ENCODE data around the gene ERBB4.

Gene ERBB4

DNA sequence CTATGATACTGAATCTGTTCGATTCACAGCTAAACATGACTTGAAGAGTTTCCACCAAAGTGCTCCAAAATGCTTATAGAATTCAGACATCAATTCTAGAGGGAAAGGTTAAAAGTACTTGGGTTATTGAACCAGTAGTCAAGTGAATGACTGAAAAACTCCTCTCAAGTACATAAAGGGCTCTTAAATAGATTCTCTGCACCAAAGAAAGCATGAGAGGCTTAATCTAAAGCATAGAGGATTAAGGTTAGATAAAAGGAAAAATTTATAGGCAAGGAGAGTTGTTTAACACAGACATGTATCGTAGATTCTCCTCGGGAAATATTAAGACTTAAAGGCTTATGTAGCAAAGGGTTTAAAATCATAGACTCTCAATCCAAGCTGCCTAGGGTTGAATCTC, 701.4 kb downstream of the ERBB4 start:
- Histone ChIP-seq H3K36me3 (ENCODE audit: control insufficient read depth, insufficient read depth, low read length) (no peaks in the 10 kb centered on the region), H3K9me3 (ENCODE audit: control insufficient read depth, insufficient read depth, low read length) (no peaks in the 10 kb centered on the region), H3K4me1 (ENCODE audit: control insufficient read depth, insufficient read depth, low read length) (no peaks in the 10 kb centered on the region), H3K27ac (ENCODE audit: low read length) (no peak overlapping the region), H3K27me3 (ENCODE audit: control insufficient read depth, insufficient read depth, low read length) (no peaks in the 10 kb centered on the region), H3K4me3 (ENCODE audit: low read length) (no peak overlapping the region)
- no peak for DNase-seq (ENCODE audit: low read depth, low spot score)
- WGBS (ENCODE audit: insufficient coverage, insufficient read length), result no CpG with 5 or more reads among the region's 3 CpGs

GRCh38 chr2:211836409-211836808, 702.2 kb downstream of the ERBB4 start:
- Histone ChIP-seq H3K27ac (ENCODE audit: low read length) (no peak overlapping the region), H3K4me1 (ENCODE audit: control insufficient read depth, insufficient read depth, low read length) (no peaks in the 10 kb centered on the region), H3K36me3 (ENCODE audit: control insufficient read depth, insufficient read depth, low read length) (no peaks in the 10 kb centered on the region), H3K4me3 (ENCODE audit: low read length) (no peak overlapping the region), H3K27me3 (ENCODE audit: control insufficient read depth, insufficient read depth, low read length) (no peaks in the 10 kb centered on the region), H3K9me3 (ENCODE audit: control insufficient read depth, insufficient read depth, low read length) (no peaks in the 10 kb centered on the region)
- no peak for DNase-seq (ENCODE audit: low read depth, low spot score)
- WGBS (ENCODE audit: insufficient coverage, insufficient read length), result 100% methylated on average over 1 of the region's 3 CpGs

DNA sequence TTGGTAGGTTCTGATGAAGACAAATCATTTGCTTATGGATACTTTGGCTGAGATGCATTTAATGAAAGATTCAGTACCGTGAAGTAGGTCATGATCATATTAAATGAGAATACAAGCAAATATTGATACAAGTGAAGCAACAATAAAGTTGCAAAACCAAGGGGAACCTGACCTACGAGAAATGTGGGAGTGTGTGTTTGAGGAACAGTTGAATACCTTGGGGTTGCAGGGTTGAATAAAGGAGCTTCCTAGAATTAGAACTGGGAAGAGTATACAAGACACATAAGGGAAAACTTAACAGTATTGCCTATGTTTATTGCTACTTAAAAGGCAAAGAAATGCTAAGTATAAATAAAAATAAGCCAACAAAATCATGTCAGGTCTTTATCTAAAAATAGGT, 702.9 kb downstream of the ERBB4 start:
- no peak overlapping the region for H3K27ac ChIP-seq (ENCODE audit: low read length)
- H3K4me1 ChIP-seq (ENCODE audit: control insufficient read depth, insufficient read depth, low read length), result no peaks in the 10 kb centered on the region
- WGBS (ENCODE audit: insufficient coverage, insufficient read length), result no CpG with 5 or more reads among the region's 2 CpGs
- no peak overlapping the region for H3K4me3 ChIP-seq (ENCODE audit: low read length)
- no peaks in the 10 kb centered on the region for H3K27me3 ChIP-seq (ENCODE audit: control insufficient read depth, insufficient read depth, low read length)
- DNase-seq (ENCODE audit: low read depth, low spot score), result no peak
- H3K9me3 ChIP-seq (ENCODE audit: control insufficient read depth, insufficient read depth, low read length), result no peaks in the 10 kb centered on the region
- no peaks in the 10 kb centered on the region for H3K36me3 ChIP-seq (ENCODE audit: control insufficient read depth, insufficient read depth, low read length)

DNA sequence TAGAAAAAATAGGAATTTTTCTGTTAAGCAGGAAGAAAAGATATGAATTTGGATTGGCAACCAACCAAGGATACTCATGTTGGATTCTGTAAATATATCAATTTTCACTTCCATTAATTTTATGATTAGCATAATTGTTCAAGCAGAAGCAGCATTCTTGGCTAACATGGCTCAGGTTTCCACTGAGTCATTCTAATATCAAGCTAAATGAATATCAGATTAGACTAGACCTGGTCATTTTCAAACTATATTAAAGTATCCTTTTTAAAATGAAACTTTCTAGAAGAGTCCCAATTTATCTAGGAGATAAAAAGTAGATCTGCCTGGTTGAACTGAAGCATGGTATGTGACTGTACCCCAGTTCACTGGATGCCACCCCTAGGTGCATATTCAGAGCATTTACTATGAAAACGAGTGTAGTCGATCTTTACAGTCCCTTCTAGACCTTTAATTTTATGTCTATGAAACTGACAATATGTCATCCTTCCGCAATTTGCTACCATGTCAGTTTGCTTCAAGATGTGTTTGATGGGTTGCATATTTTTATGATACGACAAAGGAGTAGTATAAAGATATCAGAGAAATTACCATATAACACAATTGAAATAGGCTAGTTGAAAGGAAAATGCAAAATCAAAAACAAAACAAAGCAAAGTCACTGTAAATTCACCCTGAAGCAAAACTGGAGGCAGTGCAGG, 704.9 kb downstream of the ERBB4 start:
- no CpG with 5 or more reads among the region's 4 CpGs for WGBS (ENCODE audit: insufficient coverage, insufficient read length)
- no peak overlapping the region for H3K4me3 ChIP-seq (ENCODE audit: low read length)
- no peaks in the 10 kb centered on the region for H3K36me3 ChIP-seq (ENCODE audit: control insufficient read depth, insufficient read depth, low read length)
- H3K27me3 ChIP-seq (ENCODE audit: control insufficient read depth, insufficient read depth, low read length), result no peaks in the 10 kb centered on the region
- H3K9me3 ChIP-seq (ENCODE audit: control insufficient read depth, insufficient read depth, low read length), result no peaks in the 10 kb centered on the region
- H3K27ac ChIP-seq (ENCODE audit: low read length), result no peak overlapping the region
- no peak for DNase-seq (ENCODE audit: low read depth, low spot score)
- no peaks in the 10 kb centered on the region for H3K4me1 ChIP-seq (ENCODE audit: control insufficient read depth, insufficient read depth, low read length)

DNA sequence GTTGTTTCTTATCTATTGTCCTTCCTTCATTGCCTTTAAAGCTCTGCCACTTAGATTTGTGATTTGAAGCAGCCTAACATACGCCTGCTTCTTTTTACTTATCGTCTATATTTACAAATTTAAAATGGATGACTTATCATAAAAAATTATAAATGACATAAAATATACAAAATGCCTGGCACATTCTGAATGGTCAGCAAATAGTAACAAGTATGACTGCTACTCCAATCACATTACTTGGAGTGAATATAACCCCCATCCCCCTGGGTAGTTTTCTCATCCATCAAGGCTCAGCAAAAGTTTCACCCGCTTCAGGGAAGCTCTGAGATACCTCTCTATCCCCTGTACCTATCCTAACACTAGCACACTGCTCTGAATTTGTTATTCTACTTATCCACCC, 708.9 kb downstream of the ERBB4 start:
- Histone ChIP-seq H3K4me1 (ENCODE audit: control insufficient read depth, insufficient read depth, low read length) (no peaks in the 10 kb centered on the region), H3K27ac (ENCODE audit: low read length) (no peak overlapping the region), H3K4me3 (ENCODE audit: low read length) (no peak overlapping the region), H3K9me3 (ENCODE audit: control insufficient read depth, insufficient read depth, low read length) (no peaks in the 10 kb centered on the region), H3K27me3 (ENCODE audit: control insufficient read depth, insufficient read depth, low read length) (no peaks in the 10 kb centered on the region), H3K36me3 (ENCODE audit: control insufficient read depth, insufficient read depth, low read length) (no peaks in the 10 kb centered on the region)
- WGBS (ENCODE audit: insufficient coverage, insufficient read length), result no CpG with 5 or more reads among the region's 3 CpGs
- DNase-seq (ENCODE audit: low read depth, low spot score), result no peak

GRCh38 chr2:211823886-211824479, 714.6 kb downstream of the ERBB4 start:
- H3K4me1 ChIP-seq (ENCODE audit: control insufficient read depth, insufficient read depth, low read length), result no peaks in the 10 kb centered on the region
- H3K27ac ChIP-seq (ENCODE audit: low read length), result no peak overlapping the region
- no peak overlapping the region for H3K4me3 ChIP-seq (ENCODE audit: low read length)
- H3K27me3 ChIP-seq (ENCODE audit: control insufficient read depth, insufficient read depth, low read length), result no peaks in the 10 kb centered on the region
- H3K36me3 ChIP-seq (ENCODE audit: control insufficient read depth, insufficient read depth, low read length), result no peaks in the 10 kb centered on the region
- no peaks in the 10 kb centered on the region for H3K9me3 ChIP-seq (ENCODE audit: control insufficient read depth, insufficient read depth, low read length)
- WGBS (ENCODE audit: insufficient coverage, insufficient read length), result no CpG with 5 or more reads among the region's 7 CpGs
- no peak for DNase-seq (ENCODE audit: low read depth, low spot score)

DNA sequence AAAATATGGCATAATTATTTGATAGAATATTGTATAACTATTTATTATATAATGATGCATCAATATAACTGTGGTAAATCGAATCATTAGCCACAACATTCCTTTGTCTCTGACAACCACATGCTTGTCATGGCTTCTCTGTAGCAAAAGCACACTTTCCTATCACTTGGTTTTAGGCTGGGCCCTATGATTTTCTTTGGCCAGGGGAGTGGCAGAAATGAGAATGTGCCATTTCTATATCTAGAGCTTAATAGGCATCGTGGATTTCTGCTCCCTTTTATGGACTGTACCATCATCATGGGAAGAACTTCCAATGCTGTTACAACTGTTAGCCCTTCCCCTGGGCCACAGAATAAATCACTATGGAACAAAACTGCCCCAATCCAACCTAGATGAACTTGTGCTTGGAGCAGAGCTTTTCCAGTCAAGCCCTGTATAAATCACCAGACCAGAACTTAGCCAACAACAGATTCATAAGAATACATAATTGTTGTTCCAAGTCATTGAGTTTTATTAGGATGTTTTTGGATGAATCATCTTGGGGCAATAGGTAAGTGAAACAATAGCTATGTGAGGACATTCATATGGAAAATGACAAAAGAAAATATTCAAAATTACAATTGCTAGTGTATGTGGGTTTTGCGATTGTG, 715.8 kb downstream of the ERBB4 start:
- no peak for DNase-seq (ENCODE audit: low read depth, low spot score)
- Histone ChIP-seq H3K27me3 (ENCODE audit: control insufficient read depth, insufficient read depth, low read length) (no peaks in the 10 kb centered on the region), H3K36me3 (ENCODE audit: control insufficient read depth, insufficient read depth, low read length) (no peaks in the 10 kb centered on the region), H3K27ac (ENCODE audit: low read length) (no peak overlapping the region), H3K4me1 (ENCODE audit: control insufficient read depth, insufficient read depth, low read length) (no peaks in the 10 kb centered on the region), H3K4me3 (ENCODE audit: low read length) (no peak overlapping the region), H3K9me3 (ENCODE audit: control insufficient read depth, insufficient read depth, low read length) (no peaks in the 10 kb centered on the region)
- no CpG with 5 or more reads among the region's 3 CpGs for WGBS (ENCODE audit: insufficient coverage, insufficient read length)

DNA sequence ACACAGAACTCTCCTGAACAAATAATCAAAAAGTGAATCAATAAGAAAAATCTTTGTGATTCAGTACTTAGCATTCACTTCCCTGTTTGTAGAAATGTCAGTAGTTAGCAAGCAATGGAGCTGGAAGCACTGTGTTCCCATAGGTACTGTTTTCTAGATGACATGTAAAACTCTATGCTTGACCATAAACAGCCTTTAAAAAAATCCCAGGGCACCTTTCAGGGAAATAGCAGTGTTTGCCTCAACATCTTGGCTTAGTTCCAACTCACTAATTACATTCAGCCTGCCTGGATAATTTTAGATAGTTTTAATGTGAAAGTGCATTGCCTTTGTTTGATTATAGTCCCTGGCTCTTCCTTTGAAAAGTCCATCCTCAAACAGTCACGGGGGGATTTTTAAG, 721.8 kb downstream of the ERBB4 start:
- H3K36me3 ChIP-seq (ENCODE audit: control insufficient read depth, insufficient read depth, low read length), result no peaks in the 10 kb centered on the region
- H3K4me3 ChIP-seq (ENCODE audit: low read length), result no peak overlapping the region
- no peaks in the 10 kb centered on the region for H3K27me3 ChIP-seq (ENCODE audit: control insufficient read depth, insufficient read depth, low read length)
- DNase-seq (ENCODE audit: low read depth, low spot score), result no peak
- no peak overlapping the region for H3K27ac ChIP-seq (ENCODE audit: low read length)
- H3K4me1 ChIP-seq (ENCODE audit: control insufficient read depth, insufficient read depth, low read length), result no peaks in the 10 kb centered on the region
- H3K9me3 ChIP-seq (ENCODE audit: control insufficient read depth, insufficient read depth, low read length), result no peaks in the 10 kb centered on the region
- no CpG with 5 or more reads among the region's 1 CpG for WGBS (ENCODE audit: insufficient coverage, insufficient read length)

DNA sequence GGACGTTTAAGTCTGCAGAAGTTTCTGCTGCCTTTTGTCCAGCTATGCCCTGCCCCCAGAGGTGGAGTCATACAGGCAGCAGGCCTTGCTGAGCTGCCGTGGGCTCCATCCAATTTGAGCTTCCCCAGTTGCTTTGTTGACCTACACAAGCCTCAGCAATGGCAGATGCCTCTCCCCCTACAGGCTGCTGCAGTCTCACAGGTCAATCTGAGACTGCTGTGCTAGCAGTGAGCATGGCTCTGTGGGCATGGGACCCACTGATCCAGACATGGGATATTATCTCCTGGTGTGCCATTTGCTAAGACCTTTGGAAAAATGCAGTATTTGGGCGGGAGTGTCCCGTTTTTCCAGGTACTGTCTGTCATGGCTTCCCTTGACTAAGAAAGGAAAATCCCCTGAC, 726.0 kb downstream of the ERBB4 start:
- Histone ChIP-seq H3K27me3 (ENCODE audit: control insufficient read depth, insufficient read depth, low read length) (no peaks in the 10 kb centered on the region), H3K4me3 (ENCODE audit: low read length) (no peak overlapping the region), H3K27ac (ENCODE audit: low read length) (no peak overlapping the region), H3K9me3 (ENCODE audit: control insufficient read depth, insufficient read depth, low read length) (no peaks in the 10 kb centered on the region), H3K36me3 (ENCODE audit: control insufficient read depth, insufficient read depth, low read length) (no peaks in the 10 kb centered on the region), H3K4me1 (ENCODE audit: control insufficient read depth, insufficient read depth, low read length) (no peaks in the 10 kb centered on the region)
- WGBS (ENCODE audit: insufficient coverage, insufficient read length), result no CpG with 5 or more reads among the region's 4 CpGs
- DNase-seq (ENCODE audit: low read depth, low spot score), result no peak

DNA sequence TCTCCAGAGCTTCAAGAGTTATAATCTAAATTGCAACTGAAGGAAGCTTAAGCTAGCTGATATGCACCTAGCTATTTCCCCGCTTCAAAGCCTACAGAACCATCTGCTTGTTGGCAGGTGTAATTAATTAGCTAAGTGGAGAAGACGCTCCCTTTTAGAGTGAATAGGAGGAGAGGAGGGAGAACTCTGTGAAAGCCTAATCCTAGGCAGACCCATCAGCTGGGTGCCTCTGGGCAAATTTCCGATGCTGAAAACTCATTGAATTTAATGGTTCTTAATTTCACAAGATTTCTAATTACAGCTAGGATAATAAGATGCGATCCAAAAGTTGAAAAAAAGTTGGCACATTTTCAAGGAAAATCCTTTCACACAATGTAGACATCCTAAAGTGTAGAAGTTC, 735.9 kb downstream of the ERBB4 start:
- Histone ChIP-seq H3K36me3 (ENCODE audit: control insufficient read depth, insufficient read depth, low read length) (no peaks in the 10 kb centered on the region), H3K27ac (ENCODE audit: low read length) (no peak overlapping the region), H3K27me3 (ENCODE audit: control insufficient read depth, insufficient read depth, low read length) (no peaks in the 10 kb centered on the region), H3K4me1 (ENCODE audit: control insufficient read depth, insufficient read depth, low read length) (no peaks in the 10 kb centered on the region), H3K9me3 (ENCODE audit: control insufficient read depth, insufficient read depth, low read length) (no peaks in the 10 kb centered on the region), H3K4me3 (ENCODE audit: low read length) (no peak overlapping the region)
- DNase-seq (ENCODE audit: low read depth, low spot score), result no peak
- no CpG with 5 or more reads among the region's 4 CpGs for WGBS (ENCODE audit: insufficient coverage, insufficient read length)

GRCh38 chr2:211800001-211800400, 738.6 kb downstream of the ERBB4 start:
- H3K27me3 ChIP-seq (ENCODE audit: control insufficient read depth, insufficient read depth, low read length), result no peaks in the 10 kb centered on the region
- no peaks in the 10 kb centered on the region for H3K36me3 ChIP-seq (ENCODE audit: control insufficient read depth, insufficient read depth, low read length)
- H3K9me3 ChIP-seq (ENCODE audit: control insufficient read depth, insufficient read depth, low read length), result no peaks in the 10 kb centered on the region
- no peaks in the 10 kb centered on the region for H3K4me1 ChIP-seq (ENCODE audit: control insufficient read depth, insufficient read depth, low read length)
- H3K27ac ChIP-seq (ENCODE audit: low read length), result no peak overlapping the region
- H3K4me3 ChIP-seq (ENCODE audit: low read length), result no peak overlapping the region
- no peak for DNase-seq (ENCODE audit: low read depth, low spot score)
- WGBS (ENCODE audit: insufficient coverage, insufficient read length), result no CpG with 5 or more reads among the region's 1 CpG
